HCT116 (cell line): Measurements from ENCODE around the gene RABGAP1. TPM values are rescaled to one million over a fixed set of nuclear protein-coding genes. Genes with fewer than 3 reads are reported as not detected.

Source experiments
- ATAC-seq: fragments of 200-7000 bp; cut with Tn5 transposase; 2 replicates; pipeline ENCODE4 v1.9.1; 2020; ENCODE audit warnings: mild to moderate bottlenecking, moderate library complexity
- BruUV-seq: library from RNA; stranded (reverse); fragments of 400-500 nt; replicated peaks from 2 replicates; lab custom pipeline; 2021; lab: Mats Ljungman, UMichigan
- CTCF ChIA-PET: fragments of 300-600 bp; sonication (Branson Sonifier 250); formaldehyde crosslinking; loops from one replicate; lab custom pipeline; 2021; ENCODE audit warnings: antibody characterized with exemption; lab: Charles Lee
- POLR2A ChIA-PET: fragments of 300-600, 350-600 bp; sonication (Branson Sonifier 250); formaldehyde crosslinking; loops from one replicate; lab custom pipeline; 2021; ENCODE audit warnings: antibody characterized with exemption; lab: Charles Lee
- RAD21 ChIA-PET, 2 experiments: fragments of 300-600 bp; sonication (Branson Sonifier 250); formaldehyde crosslinking; loops; one replicate each; lab custom pipeline; 2023; ENCODE audit warnings: low total read pairs in 2 of 2; ENCODE audit not compliant: uncharacterized antibody in 2 of 2, unreplicated experiment in 2 of 2, low non-redundant PET in 1 of 2; lab: Charles Lee
- DNase-seq: peaks from one replicate; pipeline ENCODE4 v3.0.0-alpha.2; 2010; ENCODE audit warnings: low read depth, low spot score
- H2AFZ ChIP-seq: fragments of 200-600 bp; shearing (Covaris generic), sonication (generic); 2 replicates; pipeline ENCODE4 v1.6.1; 2017; ENCODE audit warnings: low read depth, mixed run types, mixed read lengths, antibody characterized with exemption, low read length; ENCODE audit not compliant: poor library complexity, severe bottlenecking
- H3K27ac ChIP-seq: 2 replicates; pipeline ENCODE4 v1.5.1; 2012; ENCODE audit warnings: low read depth, low read length
- H3K27me3 ChIP-seq: fragments of 200-600 bp; sonication (generic); 2 replicates; pipeline ENCODE4 v1.6.1; 2016; ENCODE audit warnings: mixed run types, low read length, mixed read lengths; ENCODE audit not compliant: insufficient read depth
- H3K36me3 ChIP-seq, 2 experiments: fragments of 200-500 bp in 1 of 2; fragments of 200-600 bp in 1 of 2; sonication (Bioruptor generic) in 1 of 2; sonication (generic) in 1 of 2; 2 replicates each; pipeline versions ENCODE4 v1.5.1 to v1.6.1; 2014 to 2016; ENCODE audit warnings: low read length in 2 of 2, inconsistent platforms in 1 of 2, mixed read lengths in 1 of 2, mixed run types in 1 of 2; ENCODE audit not compliant: insufficient read depth in 2 of 2, control insufficient read depth in 1 of 2
- H3K4me1 ChIP-seq, 2 experiments: fragments of 200-600 bp in 1 of 2; sonication (generic) in 1 of 2; 2 replicates each; pipeline versions ENCODE4 v1.5.1 to v1.6.1; 2012 to 2017; ENCODE audit warnings: low read length in 2 of 2, inconsistent platforms in 1 of 2, mild to moderate bottlenecking in 1 of 2, mixed read lengths in 1 of 2, mixed run types in 1 of 2, moderate library complexity in 1 of 2; ENCODE audit not compliant: insufficient read depth in 2 of 2, control insufficient read depth in 1 of 2
- H3K4me2 ChIP-seq: fragments of 200-600 bp; sonication (generic); 2 replicates; pipeline ENCODE4 v1.6.1; 2017; ENCODE audit warnings: mixed run types, low read length, mixed read lengths
- H3K4me3 ChIP-seq, 2 experiments: fragments of 200-600 bp in 1 of 2; sonication (generic) in 1 of 2; replicated peaks in 1 of 2; 2 replicates each; pipeline ENCODE4 v1.5.1; 2011 to 2016; ENCODE audit warnings: low read length in 2 of 2, control low read depth in 1 of 2, low read depth in 1 of 2, mild to moderate bottlenecking in 1 of 2, mixed read lengths in 1 of 2, mixed run types in 1 of 2
- H3K79me2 ChIP-seq: fragments of 200-600 bp; sonication (generic); 2 replicates; pipeline ENCODE4 v1.6.1; 2017; ENCODE audit warnings: mild to moderate bottlenecking, mixed run types, low read length, moderate library complexity, mixed read lengths; ENCODE audit not compliant: insufficient read depth
- H3K9ac ChIP-seq: fragments of 200-600 bp; sonication (generic); 2 replicates; pipeline ENCODE4 v1.6.1; 2016; ENCODE audit warnings: low read length, mixed read lengths
- H3K9me2 ChIP-seq: fragments of 200-600 bp; sonication (generic), shearing (Covaris generic); 2 replicates; pipeline ENCODE4 v1.6.1; 2017; ENCODE audit warnings: mixed run types, mild to moderate bottlenecking, moderate library complexity; ENCODE audit not compliant: insufficient read depth
- H3K9me3 ChIP-seq, 2 experiments: fragments of 200-500 bp in 1 of 2; fragments of 200-600 bp in 1 of 2; sonication (Bioruptor generic) in 1 of 2; sonication (generic) in 1 of 2; 2 replicates each; pipeline ENCODE4 v1.6.1; 2014 to 2017; ENCODE audit warnings: low read length in 2 of 2, mixed read lengths in 2 of 2, inconsistent platforms in 1 of 2, low read depth in 1 of 2, mild to moderate bottlenecking in 1 of 2, mixed run types in 1 of 2, moderate library complexity in 1 of 2; ENCODE audit not compliant: control insufficient read depth in 1 of 2, insufficient read depth in 1 of 2
- H4K20me1 ChIP-seq: fragments of 200-600 bp; sonication (generic), shearing (Covaris generic); 2 replicates; pipeline ENCODE4 v1.6.1; 2017; ENCODE audit warnings: mixed run types, mild to moderate bottlenecking, moderate library complexity; ENCODE audit not compliant: insufficient read depth
- CBX3 ChIP-seq: IDR thresholded peaks from 2 replicates; pipeline ENCODE4 v1.6.1; 2012; ENCODE audit warnings: low read depth
- CEBPB ChIP-seq: IDR thresholded peaks from 2 replicates; pipeline ENCODE4 v1.6.1; 2012; ENCODE audit warnings: low read depth
- EGR1 ChIP-seq: IDR thresholded peaks from 2 replicates; pipeline ENCODE4 v1.6.1; 2012; ENCODE audit warnings: low read depth
- ELF1 ChIP-seq: IDR thresholded peaks from 2 replicates; pipeline ENCODE4 v1.6.1; 2012; ENCODE audit warnings: low read depth, borderline replicate concordance
- EZH2phosphoT487 ChIP-seq: fragments of 200-600 bp; IDR thresholded peaks from 2 replicates; pipeline ENCODE4 v1.6.1; 2018; ENCODE audit warnings: antibody characterized with exemption, borderline replicate concordance
- FOSL1 ChIP-seq: IDR thresholded peaks from 2 replicates; pipeline ENCODE4 v1.6.1; 2012; ENCODE audit warnings: low read depth
- JUND ChIP-seq: IDR thresholded peaks from 2 replicates; pipeline ENCODE4 v1.6.1; 2012
- MAX ChIP-seq: IDR thresholded peaks from 2 replicates; pipeline ENCODE4 v1.6.1; 2012
- POLR2A ChIP-seq: IDR thresholded peaks from 2 replicates; pipeline ENCODE4 v1.7.0; 2011; ENCODE audit warnings: borderline replicate concordance; ENCODE audit not compliant: insufficient read depth, insufficient read length; ENCODE audit errors: extremely low read depth
- POLR2AphosphoS5 ChIP-seq: IDR thresholded peaks from 2 replicates; pipeline ENCODE4 v1.6.1; 2011; ENCODE audit warnings: mild to moderate bottlenecking, low read depth, low read length, moderate library complexity
- SIN3A ChIP-seq: IDR thresholded peaks from 2 replicates; pipeline ENCODE4 v1.6.1; 2012; ENCODE audit warnings: low read depth
- SP1 ChIP-seq: IDR thresholded peaks from 2 replicates; pipeline ENCODE4 v1.6.1; 2012; ENCODE audit warnings: low read depth
- SRF ChIP-seq: IDR thresholded peaks from 2 replicates; pipeline ENCODE4 v1.6.1; 2012; ENCODE audit warnings: low read depth
- TCF7L2 ChIP-seq: IDR thresholded peaks from 2 replicates; pipeline ENCODE4 v1.7.0; 2011; ENCODE audit warnings: borderline replicate concordance, inconsistent platforms; ENCODE audit not compliant: insufficient read depth, insufficient read length; ENCODE audit errors: extremely low read depth
- YY1 ChIP-seq: IDR thresholded peaks from 2 replicates; pipeline ENCODE4 v1.6.1; 2011; ENCODE audit warnings: low read length, low read depth, moderate library complexity, mild to moderate bottlenecking; ENCODE audit not compliant: insufficient replicate concordance; ENCODE audit errors: extremely low read depth
- ZFX ChIP-seq: fragments of 450-650 bp; IDR thresholded peaks from 2 replicates; pipeline ENCODE4 v1.6.1; 2017
- intact Hi-C: fragments of 100-400 bp; cut with micrococcal nuclease; formaldehyde crosslinking; loops from 2 replicates; pipeline ENCODE4 v1.10.0; 2022
- total RNA-seq: library from RNA; stranded (reverse); gene quantifications from one replicate; pipeline ENCODE4 v1.2.1, GENCODE V29; 2021; ENCODE audit not compliant: unreplicated experiment
- TF ChIP-seq, protein P1 (sequence below): IDR thresholded peaks from 2 replicates; pipeline ENCODE4 v1.6.1; 2011; ENCODE audit warnings: mild to moderate bottlenecking, low read length, moderate library complexity; ENCODE audit not compliant: insufficient replicate concordance; ENCODE audit errors: extremely low read depth
- TF ChIP-seq, protein P2 (sequence below): IDR thresholded peaks from 2 replicates; pipeline ENCODE4 v1.6.1; 2012; ENCODE audit warnings: low read depth

The RABGAP1 gene
- total RNA-seq, 1 experiment from 2014 or later, result 29.7 TPM

DNA sequence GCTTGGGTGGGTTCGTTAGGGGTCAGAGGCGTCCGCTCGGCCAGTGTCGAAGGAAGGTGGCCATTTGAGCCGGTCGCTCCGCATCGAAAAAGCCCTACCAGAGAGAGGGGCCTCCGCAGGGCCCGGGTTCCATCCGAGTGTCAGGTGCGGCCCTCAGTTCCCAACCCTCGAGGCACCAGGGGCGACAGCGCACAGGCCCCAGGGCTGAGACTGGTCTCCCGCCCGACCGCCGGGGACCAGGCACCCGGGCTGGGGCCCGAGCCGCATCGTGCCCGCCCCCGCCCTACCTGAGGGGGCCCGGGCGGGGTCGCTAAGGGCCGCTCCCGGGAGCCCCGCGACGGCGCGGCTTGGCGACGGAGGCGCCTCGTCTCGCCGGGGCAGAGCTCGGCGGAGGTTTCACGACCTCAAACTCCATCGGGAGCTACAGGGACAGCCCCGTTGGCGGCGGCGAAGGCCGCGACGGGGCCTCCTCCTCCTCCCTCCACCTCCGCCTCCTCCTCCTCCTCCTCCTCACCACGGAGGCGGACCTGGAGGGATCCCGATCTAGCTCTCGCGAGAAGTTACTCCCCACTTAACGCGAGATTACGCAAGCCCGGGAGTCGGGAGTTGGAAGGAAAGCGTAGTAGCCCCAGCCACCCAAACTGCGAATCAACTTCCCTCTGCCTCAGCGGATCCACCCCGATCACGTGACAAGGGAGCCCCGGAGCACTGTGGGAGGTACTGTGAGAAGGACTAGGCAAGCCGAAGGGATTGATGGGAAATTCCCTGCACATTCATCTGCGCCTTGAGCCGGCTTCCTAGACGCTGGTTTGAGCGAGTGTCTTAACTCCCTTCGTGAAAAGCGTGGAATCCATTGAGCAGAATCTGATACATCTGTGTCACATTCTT lies 35.8 kb upstream of the RABGAP1 start, which contains the start of gene RC3H2:
TSS of gene RC3H2 (minus strand) at position 537 of the 888 bp plus-strand sequence. CDS start 7,850 bp downstream, outside the sequence.
- H3K79me2 ChIP-seq, result peaks cover 67% of the 10 kb centered on the region

More for the DNA sequence above, 35.8 kb upstream of the RABGAP1 start, which contains the start of gene RC3H2:
- Histone ChIP-seq H3K9me3 (no peaks in the 10 kb centered on the region), H3K36me3 (peaks cover 0 to 2% of the 10 kb centered on the region in 2 experiments; a peak in 1 of 4 replicates), H3K9me2 (no peaks in the 10 kb centered on the region), H3K27me3 (no peaks in the 10 kb centered on the region), H3K27ac (peak within 1 kb of the TSS; percentile 80), H3K4me3 (peak within 1 kb of the TSS; percentile 89 to 96), H2AFZ (peak within 1 kb of the TSS; percentile 95), H3K9ac (peak within 1 kb of the TSS; percentile 96), H4K20me1 (0 out of 2 replicates have a peak, but pooled peaks cover 6% of the 10 kb centered on the region), H3K4me2 (peak within 1 kb of the TSS; percentile 85), H3K4me1 (peaks cover 0 to 16% of the 10 kb centered on the region in 2 experiments; a peak in 2 of 4 replicates)
- BruUV-seq, result no TSS peak
- ChIA-PET RAD21 (no interaction called here), POLR2A (interaction anchor here (1.0 to 1.4 kb wide), 4 partner anchors 9 to 38 kb away, joined by 3 to 9 read pairs (median 7); partner anchors contain the start of genes RABGAP1, ZBTB26 and ZBTB6), CTCF (no interaction called here)
- peak; percentile 96 for ATAC-seq
- TF ChIP-seq POLR2A, result peak; percentile 85
- TF ChIP-seq CBX3, result 0 out of 2 replicates have a peak, but pooled peaks have one; percentile 78
- TF ChIP-seq JUND, result no peak
- peak; percentile 82 for TF ChIP-seq SIN3A
- peak; percentile 40 for TF ChIP-seq YY1
- TF ChIP-seq EGR1, result peak; percentile 98
- TF ChIP-seq SP1, result peak; percentile 75; the same call in 1 of the 2 replicates
- TF ChIP-seq, protein P1, sequence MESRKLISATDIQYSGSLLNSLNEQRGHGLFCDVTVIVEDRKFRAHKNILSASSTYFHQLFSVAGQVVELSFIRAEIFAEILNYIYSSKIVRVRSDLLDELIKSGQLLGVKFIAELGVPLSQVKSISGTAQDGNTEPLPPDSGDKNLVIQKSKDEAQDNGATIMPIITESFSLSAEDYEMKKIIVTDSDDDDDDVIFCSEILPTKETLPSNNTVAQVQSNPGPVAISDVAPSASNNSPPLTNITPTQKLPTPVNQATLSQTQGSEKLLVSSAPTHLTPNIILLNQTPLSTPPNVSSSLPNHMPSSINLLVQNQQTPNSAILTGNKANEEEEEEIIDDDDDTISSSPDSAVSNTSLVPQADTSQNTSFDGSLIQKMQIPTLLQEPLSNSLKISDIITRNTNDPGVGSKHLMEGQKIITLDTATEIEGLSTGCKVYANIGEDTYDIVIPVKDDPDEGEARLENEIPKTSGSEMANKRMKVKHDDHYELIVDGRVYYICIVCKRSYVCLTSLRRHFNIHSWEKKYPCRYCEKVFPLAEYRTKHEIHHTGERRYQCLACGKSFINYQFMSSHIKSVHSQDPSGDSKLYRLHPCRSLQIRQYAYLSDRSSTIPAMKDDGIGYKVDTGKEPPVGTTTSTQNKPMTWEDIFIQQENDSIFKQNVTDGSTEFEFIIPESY, result peak; percentile 99
- TF ChIP-seq MAX, result peak; percentile 59; the same call in 1 of the 2 replicates
- TF ChIP-seq SRF, result no peak
- TF ChIP-seq TCF7L2, result peak; percentile 60
- TF ChIP-seq EZH2phosphoT487, result no peak
- no peak for TF ChIP-seq FOSL1
- TF ChIP-seq CEBPB, result peak; percentile 93
- peak; percentile 96 for TF ChIP-seq ZFX
- TF ChIP-seq, protein P2, sequence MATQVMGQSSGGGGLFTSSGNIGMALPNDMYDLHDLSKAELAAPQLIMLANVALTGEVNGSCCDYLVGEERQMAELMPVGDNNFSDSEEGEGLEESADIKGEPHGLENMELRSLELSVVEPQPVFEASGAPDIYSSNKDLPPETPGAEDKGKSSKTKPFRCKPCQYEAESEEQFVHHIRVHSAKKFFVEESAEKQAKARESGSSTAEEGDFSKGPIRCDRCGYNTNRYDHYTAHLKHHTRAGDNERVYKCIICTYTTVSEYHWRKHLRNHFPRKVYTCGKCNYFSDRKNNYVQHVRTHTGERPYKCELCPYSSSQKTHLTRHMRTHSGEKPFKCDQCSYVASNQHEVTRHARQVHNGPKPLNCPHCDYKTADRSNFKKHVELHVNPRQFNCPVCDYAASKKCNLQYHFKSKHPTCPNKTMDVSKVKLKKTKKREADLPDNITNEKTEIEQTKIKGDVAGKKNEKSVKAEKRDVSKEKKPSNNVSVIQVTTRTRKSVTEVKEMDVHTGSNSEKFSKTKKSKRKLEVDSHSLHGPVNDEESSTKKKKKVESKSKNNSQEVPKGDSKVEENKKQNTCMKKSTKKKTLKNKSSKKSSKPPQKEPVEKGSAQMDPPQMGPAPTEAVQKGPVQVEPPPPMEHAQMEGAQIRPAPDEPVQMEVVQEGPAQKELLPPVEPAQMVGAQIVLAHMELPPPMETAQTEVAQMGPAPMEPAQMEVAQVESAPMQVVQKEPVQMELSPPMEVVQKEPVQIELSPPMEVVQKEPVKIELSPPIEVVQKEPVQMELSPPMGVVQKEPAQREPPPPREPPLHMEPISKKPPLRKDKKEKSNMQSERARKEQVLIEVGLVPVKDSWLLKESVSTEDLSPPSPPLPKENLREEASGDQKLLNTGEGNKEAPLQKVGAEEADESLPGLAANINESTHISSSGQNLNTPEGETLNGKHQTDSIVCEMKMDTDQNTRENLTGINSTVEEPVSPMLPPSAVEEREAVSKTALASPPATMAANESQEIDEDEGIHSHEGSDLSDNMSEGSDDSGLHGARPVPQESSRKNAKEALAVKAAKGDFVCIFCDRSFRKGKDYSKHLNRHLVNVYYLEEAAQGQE, result no peak
- TF ChIP-seq ELF1, result no peak; the same call in 1 of the 2 replicates
- peak; percentile 95 for TF ChIP-seq POLR2AphosphoS5
- DNase-seq, result peak; percentile 100
- intact Hi-C loops, result loop anchor here (10.0 kb wide), 1 partner anchor 90 kb away; no protein-coding TSS in a partner anchor
